SH-SY5Y (cell line): ENCODE data around the gene WWOX.

Source experiments
- GATA2 ChIP-seq: IDR thresholded peaks from 2 replicates; pipeline ENCODE4 v1.6.1; 2011; ENCODE audit warnings: mild to moderate bottlenecking, low read depth, low read length
- GATA3 ChIP-seq: IDR thresholded peaks from 2 replicates; pipeline ENCODE4 v1.6.1; 2011; ENCODE audit warnings: low read depth, mild to moderate bottlenecking, low read length, moderate library complexity

The WWOX gene

DNA sequence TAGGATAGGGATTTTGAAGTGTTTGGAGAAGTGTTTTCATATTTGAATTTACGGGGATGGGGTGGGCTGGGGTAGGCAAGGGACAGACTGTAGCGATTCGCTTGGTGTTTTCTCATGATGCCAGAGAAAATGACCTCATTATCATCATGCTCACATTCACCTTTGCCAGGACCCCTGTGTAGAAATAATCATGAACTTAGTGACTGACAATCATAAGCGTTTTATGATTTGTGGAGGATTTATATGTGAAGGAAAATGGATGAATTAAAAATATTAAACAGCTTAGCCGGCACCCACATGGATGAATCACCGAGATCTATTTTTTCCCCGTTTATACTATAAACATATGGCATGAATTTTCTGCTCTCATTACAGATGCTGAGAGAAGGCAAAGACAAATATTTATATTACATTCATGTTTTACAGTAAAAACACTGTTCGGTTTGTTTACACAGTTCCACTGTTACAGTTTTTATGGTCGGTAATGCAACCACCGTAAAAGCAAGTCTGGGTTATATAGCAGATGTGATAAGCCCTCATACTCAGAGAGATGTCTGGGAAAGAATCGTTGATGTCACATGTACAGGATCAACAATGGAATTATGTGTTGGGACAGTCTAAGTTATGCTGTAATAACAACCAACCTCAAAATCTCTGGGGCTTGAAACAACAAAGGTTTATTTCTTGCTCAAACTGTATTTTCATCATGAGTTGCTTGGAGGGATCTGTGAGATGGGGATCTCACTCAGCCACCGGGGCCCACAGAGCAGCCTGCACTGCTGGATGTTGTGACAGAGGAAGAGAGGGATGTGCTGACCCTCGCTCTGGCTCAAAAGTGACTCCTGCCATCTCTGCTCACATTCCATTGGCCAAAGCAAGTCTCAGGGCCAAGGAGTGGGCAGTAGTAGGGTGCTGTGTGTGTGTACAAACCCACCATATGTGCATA is 85.1 kb downstream of the WWOX start:
- TF ChIP-seq GATA3 (no peak), GATA2 (no peak)

DNA sequence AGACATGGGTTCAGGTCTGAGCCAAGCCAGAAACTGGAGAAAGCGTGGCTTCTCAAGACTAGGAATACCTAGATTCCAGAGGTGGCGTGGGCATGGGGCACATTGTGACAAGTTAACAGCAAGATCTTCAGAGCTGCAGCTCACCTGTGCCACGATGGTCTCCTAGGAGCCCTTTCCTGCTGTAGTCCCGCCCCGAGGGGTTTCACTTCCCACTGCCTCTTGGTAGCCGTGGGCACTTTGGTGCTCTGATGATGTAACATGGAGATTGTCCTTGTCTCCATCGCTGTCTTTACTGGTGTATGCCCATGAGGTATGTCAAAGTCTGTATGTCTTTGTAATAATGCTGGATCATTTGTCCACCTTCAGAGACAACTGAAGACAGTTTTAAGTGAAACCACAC is 89.7 kb downstream of the WWOX start:
- TF ChIP-seq GATA2 (no peak), GATA3 (no peak)

DNA sequence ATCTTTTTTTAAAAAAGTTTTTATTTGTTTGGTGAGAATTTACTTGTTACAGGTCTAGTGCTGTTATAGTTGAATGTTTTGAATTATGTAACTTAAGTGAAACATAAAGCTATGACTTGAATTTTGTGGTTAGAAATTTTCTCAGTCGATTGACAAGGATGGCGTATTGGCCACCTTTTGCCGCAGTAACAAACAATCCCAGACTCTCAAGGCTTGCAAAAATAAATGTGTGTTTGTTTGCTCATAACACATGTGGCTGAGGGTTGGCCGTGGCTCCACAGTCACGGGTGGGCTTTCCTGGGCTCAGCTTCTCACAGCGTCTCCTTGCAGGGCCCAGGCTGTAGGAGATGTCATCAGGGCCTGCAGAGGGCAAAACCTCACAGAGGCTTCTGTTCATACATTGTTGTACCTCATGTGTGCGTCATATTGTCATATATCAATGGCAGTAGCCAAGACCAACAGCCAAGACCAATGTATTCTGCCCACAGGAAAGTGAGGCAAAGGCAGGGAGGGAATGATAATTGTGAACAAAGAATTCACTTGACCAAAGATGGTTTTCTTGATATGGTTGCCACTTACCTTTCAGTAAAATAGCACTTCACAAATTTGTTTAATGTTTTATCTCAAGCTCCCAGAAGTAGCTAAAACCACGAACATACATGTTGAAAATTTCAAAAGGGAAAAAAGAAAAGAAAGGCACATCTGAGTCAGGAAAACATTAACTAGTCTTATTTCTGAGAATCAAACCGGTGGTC is 93.5 kb downstream of the WWOX start:
- TF ChIP-seq GATA3 (no peak), GATA2 (no peak)

DNA sequence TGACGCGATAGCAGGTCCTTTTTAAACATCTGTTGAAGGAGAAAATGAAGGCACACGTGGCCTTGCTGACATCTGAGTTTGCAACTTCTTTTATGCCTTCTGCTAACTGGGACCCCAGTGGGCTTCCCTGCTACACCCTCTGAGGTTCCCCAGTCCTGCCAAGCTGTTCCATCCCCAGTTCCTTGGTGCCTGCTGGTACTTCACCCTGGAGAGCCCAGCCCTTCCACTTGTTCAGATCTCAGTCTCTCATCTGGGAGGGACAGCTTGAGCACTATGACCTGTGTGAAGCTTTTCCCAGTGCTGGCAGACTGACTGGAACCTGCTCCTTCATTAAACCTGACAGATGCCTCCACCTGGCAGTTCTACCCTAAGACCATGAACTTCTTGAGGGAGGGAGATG is 95.5 kb downstream of the WWOX start:
- TF ChIP-seq GATA3 (no peak), GATA2 (no peak)

DNA sequence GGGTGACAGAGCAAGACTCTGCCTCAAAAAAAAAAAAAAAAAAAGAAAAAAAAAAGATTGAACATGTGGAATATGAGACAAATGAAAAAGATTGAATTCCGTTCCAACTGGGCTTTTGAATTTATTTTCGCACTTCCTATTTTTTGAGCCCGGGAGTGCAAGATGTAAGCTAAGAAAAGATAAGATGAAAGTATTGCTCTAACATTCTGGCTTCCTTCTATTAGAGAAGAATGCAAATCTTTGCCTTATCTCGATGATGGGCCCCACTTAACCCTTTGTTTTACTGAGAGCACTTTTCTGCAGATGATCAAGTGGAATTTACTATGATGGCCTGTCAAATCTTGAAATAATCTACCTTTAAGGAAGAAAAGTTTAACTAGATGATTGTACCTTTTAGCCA is 96.3 kb downstream of the WWOX start:
- TF ChIP-seq GATA2, result no peak
- TF ChIP-seq GATA3, result no peak

DNA sequence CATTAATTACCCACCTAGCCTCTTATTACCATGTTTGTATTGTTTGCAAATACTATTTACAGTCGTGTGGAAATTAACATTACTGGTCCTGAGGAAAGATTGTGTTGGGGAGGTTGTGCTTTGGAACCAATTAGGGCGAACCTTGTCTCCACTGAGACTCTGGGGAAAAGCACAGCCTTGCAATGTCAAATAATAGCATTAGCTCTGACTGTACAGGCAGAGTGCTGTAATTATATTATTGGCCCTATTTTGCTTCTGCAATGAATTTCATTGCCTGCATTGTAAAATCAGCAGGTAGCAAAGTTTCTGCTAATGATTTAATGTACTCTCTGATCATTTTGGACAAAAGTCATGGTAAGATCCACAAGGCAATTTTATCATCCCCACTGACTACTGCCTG is 97.0 kb downstream of the WWOX start:
- TF ChIP-seq GATA2 (no peak), GATA3 (no peak)

DNA sequence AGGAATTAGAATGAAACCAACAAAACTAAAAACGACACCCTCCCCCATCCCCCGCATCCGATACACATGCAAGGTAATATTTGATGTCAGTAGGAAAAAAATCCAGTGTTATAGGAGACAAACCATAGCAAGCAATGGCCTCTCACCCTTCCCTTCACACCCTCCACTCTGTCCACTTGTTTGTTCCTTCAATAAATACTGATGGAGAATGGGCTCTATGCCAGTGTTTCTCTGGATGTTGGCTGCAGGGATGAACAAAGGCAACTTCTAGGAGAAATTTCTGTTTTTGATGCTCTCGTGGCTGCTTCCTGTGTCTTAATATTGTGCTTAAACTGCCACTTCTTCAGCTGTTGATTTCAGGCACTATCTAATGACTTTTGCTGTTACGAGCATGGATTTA is 98.8 kb downstream of the WWOX start:
- no peak for TF ChIP-seq GATA3
- TF ChIP-seq GATA2, result no peak

DNA sequence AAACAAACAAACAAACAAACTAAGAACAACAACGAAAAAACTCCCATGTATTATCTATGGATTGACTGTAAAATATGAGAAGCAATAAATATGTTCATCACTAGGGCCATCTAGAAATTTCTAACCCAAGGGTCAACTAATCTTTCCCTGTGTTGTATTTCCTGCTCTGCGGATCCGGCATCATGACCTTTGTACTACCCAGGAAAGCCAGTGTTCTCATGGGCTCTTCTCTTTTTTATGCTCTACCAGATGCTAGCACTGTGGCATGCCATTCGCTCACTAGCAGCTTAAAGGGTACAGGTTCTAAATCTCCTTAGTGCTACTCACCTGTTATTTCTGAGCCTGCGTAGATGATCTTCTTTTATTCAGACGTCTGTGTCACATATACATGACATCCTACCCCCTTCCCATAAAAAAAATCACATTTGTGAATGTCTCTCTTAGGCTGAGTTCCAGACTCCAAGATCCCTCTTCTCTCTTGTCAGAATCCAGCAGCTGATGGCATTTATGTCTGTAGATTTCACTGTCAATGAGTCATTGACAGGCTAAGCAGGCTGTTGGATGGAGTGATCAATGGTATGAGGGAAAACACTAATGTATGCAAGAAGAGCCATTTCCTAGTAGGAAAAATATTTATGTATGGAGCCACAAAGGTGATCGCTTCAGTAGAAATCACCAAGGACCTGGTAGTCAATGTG is 100.0 kb downstream of the WWOX start:
- no peak for TF ChIP-seq GATA2
- TF ChIP-seq GATA3, result no peak

DNA sequence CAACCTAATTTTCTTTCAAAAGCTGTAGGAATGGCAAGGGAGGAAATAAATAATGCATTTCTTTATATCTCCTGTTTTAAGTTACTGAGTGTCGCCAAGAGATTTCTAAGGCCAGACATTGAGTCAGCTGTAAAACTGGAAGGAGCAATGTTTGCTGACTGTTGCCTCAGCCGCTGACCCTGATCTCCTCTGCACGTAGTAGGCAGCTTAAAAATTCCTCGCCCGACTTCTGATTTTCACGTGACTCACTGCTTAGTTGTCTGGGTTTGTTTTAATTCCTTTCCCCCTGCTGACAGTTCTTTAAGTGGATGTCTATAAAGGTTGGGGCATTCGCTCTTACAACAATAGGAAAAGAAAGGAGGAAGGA is 100.6 kb downstream of the WWOX start:
- TF ChIP-seq GATA3 (no peak), GATA2 (no peak)

DNA sequence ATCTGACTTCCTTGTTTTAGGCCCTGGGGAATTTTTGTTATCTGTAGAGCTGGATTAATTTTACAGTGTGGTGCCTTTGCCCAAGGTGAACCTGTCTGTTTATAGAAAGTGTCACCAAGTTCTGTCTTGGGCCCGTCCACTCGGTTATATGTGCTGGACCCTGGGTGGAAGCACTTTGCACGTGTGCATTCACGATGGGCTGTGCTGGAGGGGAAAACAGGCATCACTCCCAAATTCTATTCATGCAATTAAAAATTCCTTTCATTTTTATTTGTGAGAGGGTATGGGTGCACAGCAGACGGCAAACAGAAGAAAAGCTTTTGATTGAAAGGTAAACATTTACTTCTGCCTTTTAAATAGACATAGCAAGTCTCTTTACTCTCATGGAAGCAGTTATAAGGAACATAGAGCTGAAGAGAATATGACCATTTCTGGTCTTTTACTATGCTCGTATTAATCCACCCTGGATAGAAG is 101.2 kb downstream of the WWOX start:
- TF ChIP-seq GATA3 (no peak), GATA2 (no peak)

DNA sequence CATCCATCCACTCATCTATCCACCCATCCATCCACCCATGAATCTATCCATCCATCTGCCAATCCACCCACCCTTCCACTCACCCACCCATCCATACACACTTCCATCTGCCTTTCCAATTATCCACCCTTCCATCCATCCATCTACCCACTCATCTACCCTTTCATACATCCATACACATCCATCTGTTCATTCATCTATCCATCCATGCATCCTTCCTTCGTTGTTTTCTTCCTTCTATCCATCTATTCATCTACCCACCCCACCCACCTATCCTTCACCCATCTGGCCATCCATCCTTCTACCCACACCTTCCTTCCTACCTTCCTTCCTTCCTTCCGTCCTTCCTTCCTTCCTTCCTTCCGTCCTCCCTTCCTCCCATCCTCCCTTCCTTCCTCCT is 106.1 kb downstream of the WWOX start:
- TF ChIP-seq GATA3 (no peak), GATA2 (no peak)

DNA sequence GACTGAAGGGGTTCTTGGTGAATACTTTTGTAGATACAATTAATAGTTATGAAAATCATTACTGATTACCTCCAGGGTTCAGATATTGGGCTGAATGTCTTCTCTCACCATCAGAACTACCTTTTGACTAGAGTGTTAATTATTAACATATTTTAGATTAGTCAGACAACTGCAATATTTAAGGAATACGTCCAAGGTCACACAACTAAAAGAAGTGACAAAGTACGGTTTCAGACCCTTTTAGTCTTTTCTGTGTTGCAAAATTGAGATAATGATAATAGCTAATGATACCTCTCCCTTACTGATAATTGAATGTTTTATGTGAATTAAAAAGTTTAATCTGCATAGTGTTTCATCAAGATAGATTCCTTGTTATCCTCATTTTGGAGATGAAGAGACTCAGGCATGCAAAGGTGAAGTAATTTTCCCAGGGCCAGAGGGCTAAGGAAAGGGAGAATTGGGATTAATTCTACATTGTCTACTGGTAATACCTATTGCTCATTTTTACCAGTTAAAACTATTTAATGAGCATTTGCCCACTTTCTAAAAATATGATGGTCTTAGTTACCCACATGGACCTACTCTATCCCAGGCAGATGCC is 107.3 kb downstream of the WWOX start:
- TF ChIP-seq GATA3 (no peak), GATA2 (no peak)

DNA sequence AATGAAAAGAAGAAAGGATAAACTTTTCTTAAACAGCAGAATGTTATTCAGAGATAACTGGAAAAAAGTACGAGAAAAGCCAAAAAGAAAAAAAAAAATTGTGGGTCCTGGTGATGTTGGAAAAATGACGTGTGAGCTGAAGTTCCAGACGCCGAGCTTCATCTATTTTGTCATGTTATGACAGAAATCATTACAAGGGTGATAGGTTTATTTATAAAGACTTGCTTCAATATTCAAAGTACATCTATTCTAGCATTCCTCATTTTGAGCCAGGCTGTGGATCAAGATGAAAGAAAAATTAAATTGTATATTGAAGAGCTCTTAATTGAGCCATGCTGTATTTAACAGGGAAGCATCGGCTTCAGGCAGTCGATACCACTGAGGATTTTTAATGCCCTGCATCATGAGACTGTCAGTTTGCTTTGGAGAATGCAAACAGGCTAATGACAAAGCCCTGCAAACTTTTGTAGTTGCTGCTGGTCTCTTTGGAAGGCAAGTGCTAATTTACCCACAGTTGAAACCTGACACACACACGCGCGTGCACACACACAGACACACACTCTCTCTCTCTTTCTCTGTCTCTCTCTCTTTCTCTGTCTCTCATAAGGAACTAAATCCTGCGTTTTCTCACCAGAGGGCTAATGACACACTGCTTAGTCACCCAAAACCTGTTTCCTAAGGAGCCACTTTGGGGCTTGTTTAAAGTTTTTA is 110.7 kb downstream of the WWOX start:
- no peak for TF ChIP-seq GATA2
- no peak for TF ChIP-seq GATA3
